Adrenal gland (tissue), 5 donors: ENCODE data around the gene FAM120B.

Experiments used
- POLR2A ChIP-seq, 2 donors: fragments of 450-650 bp; IDR thresholded peaks; one replicate each; pipeline ENCODE4 v1.6.1; 2017; ENCODE audit warnings: antibody characterized with exemption in 2 of 2, mild to moderate bottlenecking in 2 of 2, moderate library complexity in 1 of 2
- TF ChIP-seq, protein P1 (sequence below), 6 experiments: fragments of 450-650 bp in 4 of 6; fragments of 200-600 bp in 2 of 6; sonication (generic) in 1 of 6; IDR thresholded peaks; 1 replicate in 5 of 6; 2 replicates in 1 of 6; pipeline versions ENCODE4 v1.5.1 to v1.8.0; 2016 to 2021; ENCODE audit warnings: antibody characterized with exemption in 6 of 6, mild to moderate bottlenecking in 2 of 6, moderate library complexity in 1 of 6
- donor health status: DM: no; HTN: no; CAD: no.

DNA sequence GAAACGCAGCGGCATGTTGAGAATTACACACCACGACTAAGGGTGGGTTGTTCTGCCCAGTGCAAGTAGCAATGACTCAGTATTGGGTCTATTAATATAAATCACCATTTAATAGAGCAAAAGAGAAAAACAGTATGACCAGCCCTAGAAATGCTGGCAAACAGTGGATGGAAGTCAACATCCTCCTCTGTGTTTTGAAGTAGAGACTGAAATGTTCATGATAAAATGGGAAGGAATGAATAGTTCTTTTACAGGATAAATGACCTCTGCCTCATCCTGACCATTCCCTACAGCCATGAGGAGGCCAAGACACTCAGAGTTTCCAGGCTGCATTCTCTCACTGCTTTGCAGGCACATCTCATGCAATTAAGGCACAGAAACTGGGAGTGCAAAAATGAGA, 134.8 kb downstream of the FAM120B start:
- TF ChIP-seq, protein P1, sequence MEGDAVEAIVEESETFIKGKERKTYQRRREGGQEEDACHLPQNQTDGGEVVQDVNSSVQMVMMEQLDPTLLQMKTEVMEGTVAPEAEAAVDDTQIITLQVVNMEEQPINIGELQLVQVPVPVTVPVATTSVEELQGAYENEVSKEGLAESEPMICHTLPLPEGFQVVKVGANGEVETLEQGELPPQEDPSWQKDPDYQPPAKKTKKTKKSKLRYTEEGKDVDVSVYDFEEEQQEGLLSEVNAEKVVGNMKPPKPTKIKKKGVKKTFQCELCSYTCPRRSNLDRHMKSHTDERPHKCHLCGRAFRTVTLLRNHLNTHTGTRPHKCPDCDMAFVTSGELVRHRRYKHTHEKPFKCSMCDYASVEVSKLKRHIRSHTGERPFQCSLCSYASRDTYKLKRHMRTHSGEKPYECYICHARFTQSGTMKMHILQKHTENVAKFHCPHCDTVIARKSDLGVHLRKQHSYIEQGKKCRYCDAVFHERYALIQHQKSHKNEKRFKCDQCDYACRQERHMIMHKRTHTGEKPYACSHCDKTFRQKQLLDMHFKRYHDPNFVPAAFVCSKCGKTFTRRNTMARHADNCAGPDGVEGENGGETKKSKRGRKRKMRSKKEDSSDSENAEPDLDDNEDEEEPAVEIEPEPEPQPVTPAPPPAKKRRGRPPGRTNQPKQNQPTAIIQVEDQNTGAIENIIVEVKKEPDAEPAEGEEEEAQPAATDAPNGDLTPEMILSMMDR (IDR thresholded peaks at IDR 0.05) = no peak
- no peak for TF ChIP-seq POLR2A (IDR thresholded peaks at IDR 0.05)
